GM13976 (cell line): ENCODE measurements around the gene PREP.

Experiments used
- DNase-seq: peaks from one replicate; pipeline ENCODE4 v3.0.0; 2012; ENCODE audit warnings: low spot score
- in situ Hi-C: fragments of 300-500 bp; cut with MboI; formaldehyde crosslinking; loops from one replicate; pipeline ENCODE4 v1.12.0; 2022; ENCODE audit warnings: low sequenced_read_pairs, mixed read lengths, inconsistent platforms; ENCODE audit not compliant: unreplicated experiment
- TF ChIP-seq, protein P1 (sequence below): IDR thresholded peaks from 2 replicates; pipeline ENCODE4 v1.5.1; 2012; ENCODE audit warnings: borderline replicate concordance, mild to moderate bottlenecking; ENCODE audit not compliant: insufficient read depth; ENCODE audit errors: extremely low read depth, missing control alignments, control extremely low read depth

Gene PREP

DNA sequence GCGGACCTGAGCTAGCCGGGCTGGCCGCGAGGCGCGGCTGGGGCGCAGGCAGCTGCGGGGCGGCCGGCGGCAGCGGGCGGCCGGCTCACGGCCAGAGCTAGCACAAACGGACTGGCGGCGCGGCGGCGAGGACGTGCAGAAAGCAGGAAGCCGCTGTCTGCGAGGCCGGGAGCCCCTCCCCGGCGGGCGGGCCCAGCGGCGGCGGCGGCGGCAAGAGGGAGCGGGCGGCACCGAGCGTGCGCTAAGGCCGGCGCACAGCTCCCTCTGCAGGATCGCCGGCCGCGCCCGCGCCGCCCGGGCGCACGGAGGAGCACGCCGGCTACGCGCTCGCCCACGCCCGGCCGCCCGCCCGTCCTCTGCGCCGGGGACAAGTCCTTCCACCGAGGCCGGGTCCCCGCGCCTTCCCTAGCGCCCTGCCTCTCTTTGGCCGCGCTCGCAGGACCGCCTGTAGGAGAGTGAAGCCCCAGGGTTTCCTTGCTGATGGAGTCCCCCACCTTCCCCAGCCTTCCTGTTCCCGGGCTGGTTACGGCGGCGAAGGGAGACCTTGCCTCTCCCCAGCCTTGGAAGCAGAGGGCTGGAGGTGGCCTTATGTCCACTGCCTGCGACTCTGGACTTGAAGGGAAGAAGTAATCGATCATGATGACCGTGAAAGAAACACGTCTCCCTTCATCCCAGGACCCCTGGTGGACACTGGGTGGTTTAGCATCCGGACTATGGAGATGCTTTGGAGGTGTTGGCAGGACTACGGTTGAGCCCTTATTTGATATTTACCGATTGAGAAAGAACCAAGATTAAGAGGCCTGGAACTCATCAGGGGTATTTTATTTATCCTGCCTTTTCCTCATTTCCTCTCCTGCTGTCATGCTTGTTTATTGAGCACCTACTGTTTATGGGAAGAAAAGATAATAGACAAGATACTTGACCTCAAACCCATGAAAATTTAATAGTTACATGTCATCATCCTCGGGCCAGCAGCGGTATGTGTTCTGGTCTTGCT is at the start of gene PREP:
Gene PREP, minus strand, starts transcription at position 144 of the 997 bp plus-strand sequence. CDS start 191 bp downstream, outside the sequence.
- TF ChIP-seq, protein P1, sequence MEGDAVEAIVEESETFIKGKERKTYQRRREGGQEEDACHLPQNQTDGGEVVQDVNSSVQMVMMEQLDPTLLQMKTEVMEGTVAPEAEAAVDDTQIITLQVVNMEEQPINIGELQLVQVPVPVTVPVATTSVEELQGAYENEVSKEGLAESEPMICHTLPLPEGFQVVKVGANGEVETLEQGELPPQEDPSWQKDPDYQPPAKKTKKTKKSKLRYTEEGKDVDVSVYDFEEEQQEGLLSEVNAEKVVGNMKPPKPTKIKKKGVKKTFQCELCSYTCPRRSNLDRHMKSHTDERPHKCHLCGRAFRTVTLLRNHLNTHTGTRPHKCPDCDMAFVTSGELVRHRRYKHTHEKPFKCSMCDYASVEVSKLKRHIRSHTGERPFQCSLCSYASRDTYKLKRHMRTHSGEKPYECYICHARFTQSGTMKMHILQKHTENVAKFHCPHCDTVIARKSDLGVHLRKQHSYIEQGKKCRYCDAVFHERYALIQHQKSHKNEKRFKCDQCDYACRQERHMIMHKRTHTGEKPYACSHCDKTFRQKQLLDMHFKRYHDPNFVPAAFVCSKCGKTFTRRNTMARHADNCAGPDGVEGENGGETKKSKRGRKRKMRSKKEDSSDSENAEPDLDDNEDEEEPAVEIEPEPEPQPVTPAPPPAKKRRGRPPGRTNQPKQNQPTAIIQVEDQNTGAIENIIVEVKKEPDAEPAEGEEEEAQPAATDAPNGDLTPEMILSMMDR = peak; percentile 83
- peak; percentile 94 for DNase-seq
- in situ Hi-C loops = no loop called here

DNA sequence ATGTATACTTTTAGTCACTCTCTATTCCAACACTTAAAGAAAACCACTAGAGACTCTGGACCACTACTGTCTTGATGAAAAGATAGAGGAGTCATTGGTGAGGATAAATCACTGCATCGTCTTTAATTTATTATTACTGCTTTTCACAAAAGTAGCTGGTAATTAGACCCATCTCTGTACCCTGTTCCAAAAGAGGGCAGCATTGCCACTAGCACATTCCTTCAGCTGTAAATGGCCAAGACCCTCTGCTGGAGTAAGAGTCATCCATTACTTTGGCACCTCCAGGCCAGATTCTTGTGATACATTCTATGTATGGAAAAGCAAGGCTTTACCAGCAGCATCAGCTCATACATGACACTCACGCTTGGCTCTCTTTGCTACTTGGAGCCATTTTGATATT is 49.5 kb upstream of the PREP start:
- in situ Hi-C loops = no loop called here
- DNase-seq = no peak
- TF ChIP-seq, protein P1 = no peak

DNA sequence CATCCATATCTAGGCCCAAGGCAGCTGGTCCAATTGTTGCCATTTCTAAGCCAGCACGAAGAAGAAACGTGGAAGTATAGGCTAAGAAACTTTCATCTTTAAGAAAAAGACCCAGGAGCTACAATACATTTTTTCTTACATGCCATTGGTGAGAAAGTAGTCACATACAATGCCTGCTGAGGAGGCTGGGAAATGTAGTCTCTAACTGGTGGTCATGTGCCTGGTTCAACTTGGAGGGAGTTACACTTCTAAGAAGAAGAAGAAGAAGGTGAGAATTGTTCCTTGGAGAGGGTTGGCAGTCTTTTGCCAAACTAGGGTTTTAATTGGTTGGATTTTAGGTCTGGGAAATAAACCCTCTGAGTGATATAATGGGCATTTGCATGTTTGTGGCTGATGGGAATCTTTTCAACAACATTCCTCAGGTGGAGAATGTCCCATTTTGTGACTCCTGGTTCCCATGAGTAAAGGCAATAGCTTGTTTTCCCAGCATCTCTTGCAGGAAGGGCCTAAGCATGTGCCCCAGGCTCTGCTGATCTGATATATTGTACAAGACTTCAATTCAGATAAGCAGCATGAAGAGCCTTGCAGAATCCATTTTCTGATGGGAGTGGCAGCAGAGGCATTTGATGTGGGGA is 47.0 kb upstream of the PREP start:
- DNase-seq = no peak
- TF ChIP-seq, protein P1 = no peak
- in situ Hi-C loops = no loop called here

DNA sequence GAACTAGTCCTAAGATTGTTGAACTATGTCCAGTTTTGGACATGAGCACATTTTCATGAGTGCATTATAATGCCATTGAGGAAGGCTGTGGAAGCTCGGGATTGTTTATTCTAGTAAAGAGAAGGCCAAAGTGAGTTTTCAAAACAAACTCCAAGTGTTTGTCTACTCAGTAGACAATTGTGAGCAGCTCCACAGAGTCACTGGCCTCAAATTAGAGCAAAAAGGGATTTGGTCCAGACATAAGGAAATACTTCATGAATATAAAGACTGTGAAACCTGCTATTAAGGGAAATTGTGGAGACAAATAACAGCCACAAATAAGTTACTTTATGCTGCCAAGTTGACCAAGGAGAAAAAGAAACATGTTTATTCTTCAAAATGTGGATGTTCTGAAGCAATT is 42.6 kb upstream of the PREP start:
- TF ChIP-seq, protein P1 = no peak
- no peak for DNase-seq

DNA sequence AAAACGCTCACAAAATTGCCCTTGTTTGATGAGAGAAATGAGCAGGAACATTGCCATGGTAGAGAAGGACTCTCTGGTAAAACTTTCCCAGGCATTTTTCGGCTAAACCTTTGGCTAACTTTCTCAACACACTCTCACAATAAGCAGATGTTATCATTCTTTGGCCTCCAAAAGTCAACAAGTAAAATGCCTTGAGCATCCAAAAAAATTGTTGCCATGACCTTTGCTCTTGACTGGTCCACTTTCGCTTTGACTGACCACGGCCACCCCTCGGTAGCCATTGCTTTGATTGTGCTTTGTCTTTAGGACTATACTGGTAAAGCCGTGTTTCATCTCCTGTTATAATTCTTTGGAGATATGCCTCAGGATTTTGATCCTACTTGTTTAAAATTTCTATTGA is 41.1 kb upstream of the PREP start:
- DNase-seq = no peak
- in situ Hi-C loops = no loop called here
- TF ChIP-seq, protein P1 = no peak

More for the DNA sequence above, 42.6 kb upstream of the PREP start:
- in situ Hi-C loops = no loop called here

DNA sequence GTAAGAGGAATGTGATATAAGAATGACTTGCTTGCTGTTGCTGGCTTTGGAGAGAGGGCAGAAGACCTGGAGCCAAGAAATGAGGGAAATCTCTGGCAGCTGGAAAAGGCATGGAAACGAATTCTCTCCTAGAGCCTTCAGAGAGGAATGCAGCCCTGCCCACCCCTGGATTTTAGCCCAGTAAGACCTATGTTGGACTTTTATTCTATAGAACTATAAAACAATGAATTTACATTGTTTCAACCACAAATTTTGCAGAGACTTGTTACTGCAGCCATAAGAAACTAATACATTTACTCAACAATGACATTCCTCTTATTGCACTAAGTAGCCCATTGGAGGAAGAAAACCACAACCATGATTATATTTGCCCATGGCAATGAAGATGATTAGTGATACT is 39.5 kb upstream of the PREP start:
- in situ Hi-C loops = no loop called here
- no peak for DNase-seq
- TF ChIP-seq, protein P1 = no peak
